Liver (tissue), 9 donors: ENCODE data around the gene MARCHF6. TPM values are rescaled to one million over a fixed set of nuclear protein-coding genes. Genes with fewer than 3 reads are reported as not detected.
"Not testable (repeated sequence)": the region's sequence is repeated elsewhere in the genome, so short reads cannot be mapped to it uniquely, and the experiment has no call there.

ENCODE experiments used
- DNase-seq: peaks from one replicate; pipeline ENCODE4 v3.0.0-alpha.2; 2017; ENCODE audit warnings: low spot score
- H3K27ac ChIP-seq, 2 donors: one replicate each; pipeline ENCODE4 v1.7.0; 2013; ENCODE audit warnings: inconsistent platforms in 2 of 2, low read length in 2 of 2, control low read depth in 1 of 2, low read depth in 1 of 2, mild to moderate bottlenecking in 1 of 2
- H3K27me3 ChIP-seq, 4 donors: one replicate each; pipeline versions ENCODE4 v1.6.1 to v1.7.0; 2013; ENCODE audit warnings: low read length in 3 of 4, inconsistent platforms in 1 of 4, mild to moderate bottlenecking in 1 of 4, moderate library complexity in 1 of 4; ENCODE audit not compliant: control insufficient read depth in 4 of 4, insufficient read depth in 4 of 4
- H3K36me3 ChIP-seq, 4 donors: one replicate each; pipeline versions ENCODE4 v1.6.1 to v1.7.0; 2013; ENCODE audit warnings: low read length in 3 of 4, mild to moderate bottlenecking in 3 of 4, low read depth in 1 of 4, moderate library complexity in 1 of 4; ENCODE audit not compliant: control insufficient read depth in 4 of 4, insufficient read depth in 3 of 4
- H3K4me1 ChIP-seq, 4 donors: one replicate each; pipeline versions ENCODE4 v1.6.1 to v1.7.0; 2013; ENCODE audit warnings: low read length in 3 of 4, mild to moderate bottlenecking in 3 of 4, moderate library complexity in 1 of 4; ENCODE audit not compliant: control insufficient read depth in 4 of 4, insufficient read depth in 4 of 4
- H3K4me3 ChIP-seq, 3 donors: one replicate each; pipeline versions ENCODE4 v1.6.1 to v1.7.0; 2013; ENCODE audit warnings: low read length in 3 of 3, control low read depth in 1 of 3, low read depth in 1 of 3, mild to moderate bottlenecking in 1 of 3
- H3K9ac ChIP-seq, 2 donors: one replicate each; pipeline ENCODE4 v1.7.0; 2013; ENCODE audit warnings: low read length in 2 of 2, mild to moderate bottlenecking in 2 of 2, moderate library complexity in 2 of 2, control low read depth in 1 of 2, low read depth in 1 of 2
- H3K9me3 ChIP-seq, 4 donors: one replicate each; pipeline versions ENCODE4 v1.6.1 to v1.7.0; 2013; ENCODE audit warnings: low read length in 3 of 4; ENCODE audit not compliant: control insufficient read depth in 4 of 4
- EGR1 ChIP-seq, 2 donors: IDR thresholded peaks; 2 replicates each; pipeline ENCODE4 v1.6.1; 2016 to 2018; ENCODE audit warnings: antibody characterized with exemption in 2 of 2, low read depth in 2 of 2
- FOXA1 ChIP-seq: IDR thresholded peaks from 2 replicates; pipeline ENCODE4 v1.6.1; 2016; ENCODE audit warnings: antibody characterized with exemption
- FOXA2 ChIP-seq: IDR thresholded peaks from 2 replicates; pipeline ENCODE4 v1.6.1; 2016; ENCODE audit warnings: antibody characterized with exemption
- GABPA ChIP-seq, 2 donors: IDR thresholded peaks in 1 of 2; conservative IDR thresholded peaks in 1 of 2; 2 replicates each; pipeline ENCODE4 v1.6.1; 2016; ENCODE audit warnings: antibody characterized with exemption in 2 of 2, mild to moderate bottlenecking in 1 of 2, moderate library complexity in 1 of 2
- HNF4A ChIP-seq, 2 donors: conservative IDR thresholded peaks; 2 replicates each; pipeline ENCODE4 v1.6.1; 2016; ENCODE audit warnings: antibody characterized with exemption in 2 of 2, mild to moderate bottlenecking in 2 of 2
- HNF4G ChIP-seq: IDR thresholded peaks from 2 replicates; pipeline ENCODE4 v1.6.1; 2016; ENCODE audit warnings: antibody characterized with exemption
- JUND ChIP-seq, 2 donors: IDR thresholded peaks; 2 replicates each; pipeline ENCODE4 v1.6.1; 2016; ENCODE audit warnings: antibody characterized with exemption in 2 of 2
- NR2F2 ChIP-seq: IDR thresholded peaks from 2 replicates; pipeline ENCODE4 v1.6.1; 2016; ENCODE audit warnings: antibody characterized with exemption
- RAD21 ChIP-seq, 2 donors: IDR thresholded peaks; 2 replicates each; pipeline ENCODE4 v1.6.1; 2016; ENCODE audit warnings: antibody characterized with exemption in 2 of 2, mild to moderate bottlenecking in 2 of 2
- REST ChIP-seq: IDR thresholded peaks from 2 replicates; pipeline ENCODE4 v1.6.1; 2016; ENCODE audit warnings: antibody characterized with exemption, mild to moderate bottlenecking
- RXRA ChIP-seq, 2 donors: IDR thresholded peaks; 2 replicates each; pipeline ENCODE4 v1.6.1; 2017 to 2018; ENCODE audit warnings: antibody characterized with exemption in 2 of 2, mild to moderate bottlenecking in 1 of 2
- SP1 ChIP-seq: IDR thresholded peaks from 2 replicates; pipeline ENCODE4 v1.6.1; 2018; ENCODE audit warnings: antibody characterized with exemption, mild to moderate bottlenecking
- TAF1 ChIP-seq: conservative IDR thresholded peaks from 2 replicates; pipeline ENCODE4 v1.6.1; 2016; ENCODE audit warnings: antibody characterized with exemption, mild to moderate bottlenecking
- YY1 ChIP-seq: IDR thresholded peaks from 2 replicates; pipeline ENCODE4 v1.6.1; 2016; ENCODE audit warnings: antibody characterized with exemption, mild to moderate bottlenecking
- whole genome bisulfite sequencing: extraction: QIAGEN DNeasy Blood & Tissue Kit; methylation state at CpG from one replicate; pipeline ENCODE4 v1.1.7; 2013; 5-methylcytosine and 5-hydroxymethylcytosine counted together
- polyA plus RNA-seq, 2 donors: library from polyadenylated mRNA; stranded (reverse) in 1 of 2; unstranded in 1 of 2; fragments of 200-250 nt in 1 of 2; fragments of >200 nt in 1 of 2; fragmentation: Nextera tagmentation in 1 of 2; extraction: Ambion mirVana in 1 of 2; gene quantifications; one replicate each; pipeline versions ENCODE4 v1.2.1 to v1.2.3, GENCODE V29; 2013 to 2015
- total RNA-seq, 2 donors: library from RNA; depleted of rRNA; stranded (reverse); fragments of >200 nt; gene quantifications; one replicate each; pipeline ENCODE4 v1.2.3, GENCODE V29; 2014
- TF ChIP-seq, protein P1 (sequence below): IDR thresholded peaks from 2 replicates; pipeline ENCODE4 v1.6.1; 2016; ENCODE audit warnings: antibody characterized with exemption
- TF ChIP-seq, protein P2 (sequence below): IDR thresholded peaks from 2 replicates; pipeline ENCODE4 v1.6.1; 2016; ENCODE audit warnings: antibody characterized with exemption
- TF ChIP-seq, protein P3 (sequence below): IDR thresholded peaks from 2 replicates; pipeline ENCODE4 v1.6.1; 2016; ENCODE audit warnings: antibody characterized with exemption
- TF ChIP-seq, protein P4 (sequence below): fragments of 150-350 bp; IDR thresholded peaks from 2 replicates; pipeline ENCODE4 v1.5.1; 2017; ENCODE audit warnings: improper control_type of control experiment, low read depth, low read length; ENCODE audit not compliant: missing input control
- donor health status: healthy.
- donor health status: healthy.
- donor health status: healthy.
- donor health status: healthy.
- donor health status: healthy.

The MARCHF6 gene
- total and polyA plus RNA-seq, 4 donors: 20.6 to 77.7 (median 62.4) TPM

GRCh38 chr5:10387690-10388089 is 34.2 kb downstream of the MARCHF6 start (continued):
- TF ChIP-seq REST (no peak), FOXA1 (no peak), GABPA (IDR thresholded peaks at IDR 0.05 in 1 of 2, conservative IDR thresholded peaks at IDR 0.05 in 1 of 2) (no peak)
- TF ChIP-seq, protein P1, sequence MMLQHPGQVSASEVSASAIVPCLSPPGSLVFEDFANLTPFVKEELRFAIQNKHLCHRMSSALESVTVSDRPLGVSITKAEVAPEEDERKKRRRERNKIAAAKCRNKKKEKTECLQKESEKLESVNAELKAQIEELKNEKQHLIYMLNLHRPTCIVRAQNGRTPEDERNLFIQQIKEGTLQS: no peak
- TF ChIP-seq, protein P2, sequence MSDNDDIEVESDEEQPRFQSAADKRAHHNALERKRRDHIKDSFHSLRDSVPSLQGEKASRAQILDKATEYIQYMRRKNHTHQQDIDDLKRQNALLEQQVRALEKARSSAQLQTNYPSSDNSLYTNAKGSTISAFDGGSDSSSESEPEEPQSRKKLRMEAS: no peak

GRCh38 chr5:10391130-10391529 is 37.6 kb downstream of the MARCHF6 start:
- no peaks in the 10 kb centered on the region for H3K27me3 ChIP-seq
- no peak overlapping the region for H3K9ac ChIP-seq
- no peaks in the 10 kb centered on the region for H3K9me3 ChIP-seq
- 98% methylated on average over 1 of the region's 1 CpG for WGBS
- H3K36me3 ChIP-seq: peaks cover 7 to 63% (median 48%) of the 10 kb centered on the region in 4 donors
- H3K27ac ChIP-seq: no peak overlapping the region
- no peak for DNase-seq
- TF ChIP-seq FOXA2: no peak
- TF ChIP-seq NR2F2: no peak
- no peak for TF ChIP-seq RXRA (IDR thresholded peaks at IDR 0.05)
- no peak for TF ChIP-seq SP1
- no peak for TF ChIP-seq GABPA (IDR thresholded peaks at IDR 0.05 in 1 of 2, conservative IDR thresholded peaks at IDR 0.05 in 1 of 2)
- TF ChIP-seq YY1: no peak
- no peak for TF ChIP-seq HNF4A (conservative IDR thresholded peaks at IDR 0.05)
- TF ChIP-seq, protein P1: no peak
- no peak for TF ChIP-seq RAD21 (IDR thresholded peaks at IDR 0.05)
- TF ChIP-seq, protein P2: no peak
- no peak for TF ChIP-seq FOXA1
- no peak for TF ChIP-seq EGR1 (IDR thresholded peaks at IDR 0.05; ENCODE audit: low read depth in 2 of 2)
- no peak for TF ChIP-seq REST
- TF ChIP-seq, protein P3, sequence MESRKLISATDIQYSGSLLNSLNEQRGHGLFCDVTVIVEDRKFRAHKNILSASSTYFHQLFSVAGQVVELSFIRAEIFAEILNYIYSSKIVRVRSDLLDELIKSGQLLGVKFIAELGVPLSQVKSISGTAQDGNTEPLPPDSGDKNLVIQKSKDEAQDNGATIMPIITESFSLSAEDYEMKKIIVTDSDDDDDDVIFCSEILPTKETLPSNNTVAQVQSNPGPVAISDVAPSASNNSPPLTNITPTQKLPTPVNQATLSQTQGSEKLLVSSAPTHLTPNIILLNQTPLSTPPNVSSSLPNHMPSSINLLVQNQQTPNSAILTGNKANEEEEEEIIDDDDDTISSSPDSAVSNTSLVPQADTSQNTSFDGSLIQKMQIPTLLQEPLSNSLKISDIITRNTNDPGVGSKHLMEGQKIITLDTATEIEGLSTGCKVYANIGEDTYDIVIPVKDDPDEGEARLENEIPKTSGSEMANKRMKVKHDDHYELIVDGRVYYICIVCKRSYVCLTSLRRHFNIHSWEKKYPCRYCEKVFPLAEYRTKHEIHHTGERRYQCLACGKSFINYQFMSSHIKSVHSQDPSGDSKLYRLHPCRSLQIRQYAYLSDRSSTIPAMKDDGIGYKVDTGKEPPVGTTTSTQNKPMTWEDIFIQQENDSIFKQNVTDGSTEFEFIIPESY: no peak
- TF ChIP-seq TAF1: no peak
- no peak for TF ChIP-seq JUND (IDR thresholded peaks at IDR 0.05)
- TF ChIP-seq, protein P4, sequence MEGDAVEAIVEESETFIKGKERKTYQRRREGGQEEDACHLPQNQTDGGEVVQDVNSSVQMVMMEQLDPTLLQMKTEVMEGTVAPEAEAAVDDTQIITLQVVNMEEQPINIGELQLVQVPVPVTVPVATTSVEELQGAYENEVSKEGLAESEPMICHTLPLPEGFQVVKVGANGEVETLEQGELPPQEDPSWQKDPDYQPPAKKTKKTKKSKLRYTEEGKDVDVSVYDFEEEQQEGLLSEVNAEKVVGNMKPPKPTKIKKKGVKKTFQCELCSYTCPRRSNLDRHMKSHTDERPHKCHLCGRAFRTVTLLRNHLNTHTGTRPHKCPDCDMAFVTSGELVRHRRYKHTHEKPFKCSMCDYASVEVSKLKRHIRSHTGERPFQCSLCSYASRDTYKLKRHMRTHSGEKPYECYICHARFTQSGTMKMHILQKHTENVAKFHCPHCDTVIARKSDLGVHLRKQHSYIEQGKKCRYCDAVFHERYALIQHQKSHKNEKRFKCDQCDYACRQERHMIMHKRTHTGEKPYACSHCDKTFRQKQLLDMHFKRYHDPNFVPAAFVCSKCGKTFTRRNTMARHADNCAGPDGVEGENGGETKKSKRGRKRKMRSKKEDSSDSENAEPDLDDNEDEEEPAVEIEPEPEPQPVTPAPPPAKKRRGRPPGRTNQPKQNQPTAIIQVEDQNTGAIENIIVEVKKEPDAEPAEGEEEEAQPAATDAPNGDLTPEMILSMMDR: no peak
- no peak for TF ChIP-seq HNF4G
- no peak overlapping the region for H3K4me3 ChIP-seq
- no peaks in the 10 kb centered on the region for H3K4me1 ChIP-seq

DNA sequence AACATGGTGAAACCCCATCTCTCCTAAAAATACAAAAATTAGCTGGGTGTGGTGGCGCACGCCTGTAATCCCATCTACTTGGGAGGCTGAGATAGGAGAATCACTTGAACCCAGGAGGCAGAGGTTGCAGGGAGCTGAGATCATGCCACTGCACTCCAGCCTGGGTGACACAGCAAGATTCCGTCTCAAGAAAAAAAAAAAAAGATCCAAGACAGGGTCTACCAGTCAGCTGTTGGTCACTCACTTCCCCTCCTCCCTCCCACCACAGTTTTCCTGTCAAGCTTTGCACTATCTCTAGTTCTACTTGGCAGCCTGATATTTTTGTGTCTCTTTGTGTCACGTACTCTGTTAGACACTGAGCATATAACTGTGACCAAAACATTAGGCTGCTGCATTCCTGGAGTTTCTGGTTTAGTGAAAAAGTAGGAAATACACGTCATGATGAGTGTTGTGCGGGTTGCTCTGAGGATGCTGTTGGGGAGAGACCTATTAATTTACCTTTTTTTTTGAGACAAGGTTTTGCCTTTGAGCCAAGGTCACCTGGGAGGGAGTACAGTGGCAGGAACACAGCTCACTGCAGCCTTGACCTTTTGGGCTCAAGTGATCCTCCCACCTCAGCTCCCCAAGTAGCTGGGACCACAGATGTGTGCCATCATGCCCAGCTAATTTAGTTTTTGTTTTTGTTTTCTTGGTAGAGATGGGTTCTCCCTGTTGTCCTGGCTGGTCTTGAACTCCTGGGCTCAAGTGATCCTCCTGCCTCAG is 39.3 kb downstream of the MARCHF6 start:
- peaks cover 2 to 64% (median 54%) of the 10 kb centered on the region in 4 donors for H3K36me3 ChIP-seq
- not testable (repeated sequence) for H3K9ac ChIP-seq, H3K4me3 ChIP-seq, DNase-seq, H3K27me3 ChIP-seq, H3K4me1 ChIP-seq, H3K9me3 ChIP-seq, H3K27ac ChIP-seq
- 88% methylated on average over 6 of the region's 6 CpGs for WGBS
